OCI-LY1 (cell line): ENCODE results near the gene SCAI.

ENCODE experiments used
- CTCF ChIP-seq: fragments of 200-600 bp; sonication (generic), shearing (Covaris generic); IDR thresholded peaks from 2 replicates; pipeline ENCODE4 v1.5.1; 2017; ENCODE audit warnings: mild to moderate bottlenecking, antibody characterized with exemption, low read length, moderate library complexity, mixed read lengths
- EZH2 ChIP-seq: fragments of 200-600 bp; sonication (generic), shearing (Covaris generic); IDR thresholded peaks from 2 replicates; pipeline ENCODE4 v1.8.0; 2017; ENCODE audit warnings: borderline replicate concordance, mixed run types, mild to moderate bottlenecking, antibody characterized with exemption, low read length, moderate library complexity, mixed read lengths

GRCh38 chr9:125183054-125183453 is 39.7 kb upstream of the SCAI start:
- TF ChIP-seq CTCF (no peak), EZH2 (no peak)
